NCI-H69 (cell line): ENCODE measurements around the gene LBR.
A peak's percentile ranks its signal among the peaks of the same experiment; 100 is the strongest.
"Not testable (repeated sequence)": the region's sequence is repeated elsewhere in the genome, so short reads cannot be mapped to it uniquely, and the experiment has no call there.

Experiments
- DNase-seq: peaks from one replicate; lab custom pipeline; 2025; lab: John Stamatoyannopoulos, UW

Gene LBR

DNA sequence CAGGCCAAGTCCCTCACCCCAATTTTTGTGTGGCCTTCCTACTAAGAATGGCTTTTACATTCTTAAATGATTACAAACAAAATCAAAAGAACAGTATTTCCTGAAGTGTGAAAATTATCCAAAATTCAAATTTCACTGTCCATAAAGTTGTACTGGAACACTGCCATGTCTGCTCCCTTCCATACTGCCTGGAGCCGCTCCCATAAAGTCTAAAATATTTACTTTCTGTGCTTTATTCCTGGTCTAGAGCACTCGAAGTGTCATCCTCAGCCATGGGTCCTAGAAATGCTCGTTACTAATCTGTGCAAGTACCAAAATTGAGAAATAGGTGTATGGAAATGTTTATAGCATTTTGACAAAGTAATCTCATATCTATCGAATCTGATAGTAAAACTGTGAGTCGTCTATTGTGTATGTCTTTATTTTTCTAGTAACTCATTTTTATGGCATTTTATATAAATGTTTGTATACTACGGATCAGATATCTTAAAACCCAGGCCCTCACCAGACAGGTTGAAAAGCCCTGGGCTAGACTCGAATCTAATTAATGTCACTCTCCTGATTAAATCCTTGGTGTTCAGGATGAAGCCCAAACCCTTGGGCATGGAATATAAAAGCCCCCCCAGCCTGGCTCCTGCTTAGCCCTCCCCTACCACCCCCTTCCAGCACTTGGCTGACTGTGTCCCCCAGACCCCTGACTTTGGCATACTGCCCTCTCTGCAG lies 4.9 kb downstream of the LBR start:
- DNase-seq: no peak

DNA sequence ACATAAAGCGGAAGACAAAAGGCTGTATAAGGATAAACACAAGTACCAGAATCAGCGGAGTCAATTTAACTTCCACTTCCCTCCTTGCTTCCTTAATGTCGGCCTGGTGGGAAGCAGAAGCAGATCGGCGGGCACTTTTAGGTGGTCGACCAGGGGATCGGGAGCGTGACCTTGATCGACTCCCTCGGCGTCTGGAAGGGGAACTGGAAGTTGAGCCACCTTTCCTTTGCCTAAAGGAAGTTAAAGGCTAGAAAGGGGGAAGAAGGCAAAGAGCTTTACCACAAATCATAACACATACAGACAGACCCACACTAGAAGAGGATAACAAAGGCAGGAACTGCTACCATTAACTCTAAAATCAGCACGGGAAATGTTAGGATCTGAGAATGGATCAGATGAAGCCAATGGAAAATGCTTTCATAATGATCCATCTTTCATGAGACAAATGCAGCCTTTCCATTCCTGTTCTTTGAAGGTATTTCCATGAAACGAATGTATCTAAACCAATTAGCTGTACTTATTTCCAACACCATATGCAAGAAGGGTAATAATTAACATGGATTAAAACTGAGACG lies 5.7 kb downstream of the LBR start:
- no peak for DNase-seq

DNA sequence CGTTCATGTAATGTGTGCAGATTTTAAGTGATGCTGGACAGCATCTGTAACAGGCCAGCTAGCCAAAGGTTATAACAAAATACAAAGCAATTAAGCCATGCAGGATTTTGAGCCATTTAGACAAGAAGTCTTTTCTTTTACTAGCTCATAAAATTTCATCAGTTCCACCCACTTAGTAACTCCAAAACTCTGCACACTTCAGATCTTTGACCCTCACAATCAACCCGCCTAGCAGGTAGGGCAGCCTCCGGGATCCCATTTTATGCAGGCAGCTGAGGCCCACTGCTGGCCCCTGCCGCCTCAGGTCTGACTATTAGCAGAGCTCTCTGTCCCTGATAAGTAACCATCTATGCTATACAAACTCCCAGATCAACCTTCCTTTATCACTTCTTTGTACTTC lies 9.2 kb downstream of the LBR start:
- no peak for DNase-seq

DNA sequence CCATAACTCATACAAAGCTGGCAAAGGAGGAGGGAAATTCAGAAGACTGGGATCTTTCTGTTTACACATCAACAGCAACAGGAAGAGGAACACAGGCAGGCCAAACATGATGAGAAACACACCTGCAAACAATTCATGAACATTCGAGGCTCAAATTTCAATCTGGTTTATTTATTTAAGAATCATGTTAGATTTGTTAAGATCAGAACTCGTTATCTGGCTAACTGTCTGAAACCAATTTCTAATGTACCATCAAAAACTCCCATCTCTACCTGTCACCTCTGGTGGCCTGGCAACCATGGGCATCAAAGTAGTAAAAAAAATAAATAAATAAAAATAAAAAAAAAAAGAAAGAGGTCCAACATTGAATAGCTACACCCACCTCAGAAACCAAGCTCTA lies 9.8 kb downstream of the LBR start:
- peak; percentile 19 for DNase-seq

DNA sequence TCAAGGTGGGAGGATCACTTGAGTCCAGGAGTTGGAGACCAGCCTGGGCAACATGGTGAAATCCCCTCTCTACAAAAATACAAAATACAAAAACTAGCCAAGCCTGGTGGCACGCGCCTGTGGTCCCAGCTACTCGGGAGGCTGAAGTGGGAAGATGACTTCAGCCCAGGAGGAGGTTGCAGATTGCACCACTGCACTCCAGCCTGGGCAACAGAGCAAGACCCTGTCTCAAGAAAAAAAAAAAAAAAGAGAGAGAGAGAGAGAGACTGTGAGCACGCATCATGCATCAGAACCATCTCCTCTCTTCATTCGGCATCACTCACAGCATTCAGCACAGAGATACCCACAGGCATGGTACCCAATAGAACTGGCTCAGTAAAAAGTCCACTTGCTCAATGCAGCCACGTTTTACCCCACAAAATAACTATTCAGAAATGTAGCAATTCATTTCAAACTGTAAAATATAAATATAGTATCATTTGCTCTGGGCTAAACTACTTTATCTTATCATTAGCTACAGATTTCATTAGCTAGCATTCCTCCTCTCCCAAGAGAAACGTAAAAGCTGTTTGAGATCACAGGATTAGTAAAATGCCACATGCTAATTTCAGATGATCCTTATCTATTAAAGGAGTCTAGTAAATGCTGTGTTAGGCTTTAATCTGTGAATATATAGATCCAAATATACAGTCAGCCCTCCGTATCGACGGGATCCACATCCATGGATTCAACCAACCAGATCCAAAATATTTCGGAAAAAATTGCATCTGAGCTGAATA lies 11.7 kb downstream of the LBR start:
- DNase-seq: no peak

DNA sequence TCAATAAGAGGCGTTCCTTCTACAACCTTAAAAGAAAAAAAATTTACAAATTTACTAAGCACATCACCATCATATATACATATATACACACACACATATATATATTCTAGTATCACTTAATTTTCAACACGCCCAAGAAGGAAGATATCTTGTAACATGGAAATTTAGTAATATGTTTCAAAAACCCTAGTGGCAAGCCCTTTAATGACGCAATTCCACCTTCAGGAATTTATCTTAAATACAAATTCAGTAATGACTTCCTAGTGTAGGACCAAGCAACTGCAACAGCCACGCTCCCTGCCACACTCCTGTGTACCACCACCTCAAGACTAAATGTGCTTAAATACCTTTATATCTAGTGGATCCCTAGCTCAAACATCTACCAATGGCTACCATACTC lies 12.5 kb downstream of the LBR start:
- no peak for DNase-seq

DNA sequence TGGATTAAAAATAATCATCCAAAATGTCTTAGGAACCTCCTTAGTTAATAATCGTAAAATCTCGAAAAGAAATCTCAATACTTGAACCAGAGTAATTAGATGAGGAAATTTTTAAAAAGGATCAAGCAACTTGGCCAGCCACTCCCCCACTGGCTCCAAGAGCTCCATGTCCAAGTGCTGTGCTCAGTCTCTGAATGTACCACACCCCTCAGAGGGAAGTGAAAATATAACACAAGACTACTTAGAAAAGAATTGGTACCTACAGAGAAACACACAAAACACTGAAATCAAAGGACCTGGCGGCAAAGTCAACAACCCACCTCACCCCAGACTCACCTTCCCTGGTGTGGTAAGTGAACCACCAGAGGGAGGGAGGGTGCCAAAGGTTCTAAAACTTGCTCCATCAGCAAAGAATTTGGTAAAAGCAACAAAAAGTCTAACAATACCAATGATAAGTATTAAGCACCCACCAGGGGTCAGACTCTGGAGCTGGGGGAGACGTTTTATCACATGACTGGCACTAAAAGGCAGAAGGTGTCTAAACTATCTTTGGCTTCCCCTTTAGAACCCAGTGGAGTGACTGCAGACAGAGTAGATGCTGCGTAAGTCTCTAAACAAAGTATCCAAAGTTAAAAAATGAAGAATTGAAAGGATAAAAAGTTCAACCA lies 14.0 kb downstream of the LBR start:
- DNase-seq: no peak

DNA sequence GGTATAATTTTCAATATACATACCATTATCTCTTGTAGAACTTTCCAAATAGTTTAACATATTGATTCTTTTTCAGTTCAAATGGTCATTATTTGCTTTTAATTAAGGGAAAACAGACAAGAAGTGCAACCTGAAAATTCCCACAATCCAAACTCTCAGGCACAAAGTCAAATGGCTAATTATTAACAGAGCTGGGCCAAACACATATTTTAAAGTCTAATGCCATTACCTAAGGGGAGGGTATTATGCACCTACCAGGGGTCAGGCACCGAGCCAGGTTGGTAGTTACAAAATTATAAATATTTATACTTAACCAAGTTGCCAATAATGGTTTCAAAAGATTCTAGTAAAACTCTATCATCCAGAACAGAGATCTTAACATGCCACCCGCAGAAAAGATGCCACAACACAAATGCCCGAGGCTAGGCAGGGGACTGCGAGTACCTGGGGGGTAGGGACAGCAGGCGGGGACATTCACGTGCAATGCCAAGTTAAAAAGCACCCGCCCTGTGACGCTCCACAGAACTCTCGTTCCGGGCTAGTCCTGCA lies 15.0 kb downstream of the LBR start:
- DNase-seq: no peak

DNA sequence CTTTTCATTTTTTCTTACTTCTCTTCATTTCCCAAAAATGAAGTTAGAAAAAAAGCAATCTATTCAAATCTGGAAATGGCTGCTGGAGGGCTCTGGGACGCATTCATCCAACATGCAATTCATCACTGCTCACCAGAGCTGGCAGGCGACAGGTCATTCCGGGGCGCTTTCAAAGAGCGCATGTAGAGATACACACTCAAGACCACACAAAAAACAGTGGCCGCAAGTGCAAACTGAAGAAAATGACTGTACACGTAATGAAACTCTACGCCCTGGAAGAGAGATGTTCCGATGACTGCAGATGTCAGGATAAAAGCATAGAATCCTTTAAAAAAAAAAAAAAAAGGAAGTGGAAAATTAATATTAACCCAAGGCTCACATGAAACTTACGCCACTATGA lies 15.5 kb downstream of the LBR start:
- no peak for DNase-seq

DNA sequence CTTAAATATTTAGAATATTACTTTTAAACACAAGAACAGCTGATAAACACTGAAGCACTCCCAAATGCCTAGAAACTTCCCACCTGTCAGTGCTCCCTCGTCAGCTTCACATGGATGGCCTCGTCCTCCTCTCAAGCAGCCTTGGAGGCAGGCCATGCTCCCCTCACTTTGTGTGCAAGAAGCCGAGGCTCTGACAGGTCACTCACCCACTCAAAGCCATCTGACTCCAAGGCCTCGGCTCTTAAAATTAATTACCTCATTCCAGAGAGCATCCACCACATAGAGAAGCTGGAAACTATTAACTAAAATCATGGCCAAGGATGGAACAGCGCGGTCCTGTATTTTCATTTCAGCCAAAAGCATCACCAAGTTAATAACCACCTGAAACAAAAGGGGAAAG lies 17.8 kb downstream of the LBR start:
- DNase-seq: no peak

DNA sequence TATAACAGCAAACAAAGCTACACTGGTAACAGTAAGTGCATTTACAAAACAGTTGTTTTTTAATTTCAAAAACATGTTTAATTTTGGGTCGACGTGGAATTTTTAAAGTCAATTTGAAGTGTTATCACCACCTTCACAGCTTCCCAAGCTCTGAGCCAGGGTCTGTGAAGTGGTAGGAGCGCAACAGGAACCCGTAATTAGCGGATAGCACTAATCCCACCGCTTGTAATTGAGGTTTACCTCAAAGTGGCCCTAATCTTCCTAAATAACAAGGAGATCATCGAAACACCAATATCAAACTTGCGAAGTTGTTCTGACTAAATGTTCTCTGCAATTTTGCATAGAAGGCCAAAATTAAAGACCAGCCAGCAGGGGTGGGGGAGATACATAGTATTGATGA lies 18.8 kb downstream of the LBR start:
- peak; percentile 51 for DNase-seq

DNA sequence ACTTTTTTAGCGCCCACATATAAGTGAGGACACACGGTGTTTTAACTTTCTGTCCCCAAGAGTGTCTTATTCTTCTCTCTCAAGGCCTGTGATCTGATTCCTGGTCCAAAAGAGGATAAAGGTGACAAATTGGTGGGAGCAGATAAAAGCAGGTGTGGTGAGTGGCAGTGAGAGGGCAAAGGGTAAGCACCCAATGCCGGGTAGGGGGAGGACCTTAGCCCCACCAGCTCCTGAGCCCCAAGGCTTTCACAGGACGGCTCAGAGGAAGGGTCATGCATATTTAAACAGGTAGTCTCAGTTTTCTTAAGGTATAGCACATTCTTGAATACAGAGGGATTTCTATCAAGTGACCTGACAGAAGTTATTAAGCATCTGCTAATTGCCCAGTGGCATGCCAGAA lies 19.6 kb downstream of the LBR start:
- no peak for DNase-seq

DNA sequence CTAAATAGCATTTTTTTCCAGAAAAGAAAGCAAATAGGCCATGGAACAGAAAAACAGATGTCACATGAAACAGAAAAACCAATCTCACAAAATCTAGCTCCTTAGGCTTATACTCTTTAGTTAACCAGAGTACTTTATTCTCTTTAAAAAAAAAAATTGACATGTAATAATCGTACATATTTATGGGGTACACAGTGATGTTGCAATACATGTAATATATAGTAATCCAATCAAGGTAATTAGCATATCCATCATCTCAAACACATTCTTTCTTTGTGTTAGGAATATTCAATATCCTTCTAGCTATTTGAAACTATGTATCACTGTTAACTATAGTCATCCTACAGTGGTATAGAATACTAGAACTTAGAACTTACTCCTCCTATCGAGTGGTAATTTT lies 20.1 kb downstream of the LBR start:
- DNase-seq: no peak

DNA sequence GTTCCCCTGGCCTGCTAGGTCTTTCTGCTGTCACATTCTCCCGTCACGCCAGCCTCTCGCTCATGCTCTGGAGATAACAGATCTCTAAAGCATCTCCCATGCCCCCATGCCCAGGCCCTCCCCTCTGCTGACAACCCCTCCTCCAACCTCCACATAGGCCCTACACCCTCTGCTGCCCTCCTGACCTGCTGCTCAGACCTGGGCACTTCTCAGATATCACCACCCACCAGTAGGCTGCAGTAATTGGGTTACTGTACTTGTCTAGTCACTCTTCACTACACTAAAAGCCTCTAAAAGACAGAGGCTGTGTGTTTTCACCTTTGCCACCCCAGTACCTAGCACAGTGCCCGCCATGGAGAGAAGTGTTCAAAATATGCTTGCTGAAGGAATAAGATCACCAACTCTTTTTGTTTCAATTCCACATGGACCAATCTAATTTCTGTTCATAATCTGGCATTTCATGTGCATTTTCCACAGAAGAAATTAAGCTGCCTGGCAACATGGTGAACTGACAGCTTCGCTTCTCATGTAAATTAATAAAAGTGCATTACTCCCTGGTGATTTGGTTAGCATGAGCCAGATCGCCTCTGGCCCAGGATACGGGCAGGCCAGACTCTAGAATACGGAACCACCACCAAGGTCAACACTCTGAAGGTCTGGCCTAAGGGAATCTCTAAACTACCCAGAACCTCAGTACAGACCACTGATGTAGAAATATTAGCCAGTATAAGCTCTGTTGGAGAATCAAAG lies 20.7 kb downstream of the LBR start:
- no peak for DNase-seq

DNA sequence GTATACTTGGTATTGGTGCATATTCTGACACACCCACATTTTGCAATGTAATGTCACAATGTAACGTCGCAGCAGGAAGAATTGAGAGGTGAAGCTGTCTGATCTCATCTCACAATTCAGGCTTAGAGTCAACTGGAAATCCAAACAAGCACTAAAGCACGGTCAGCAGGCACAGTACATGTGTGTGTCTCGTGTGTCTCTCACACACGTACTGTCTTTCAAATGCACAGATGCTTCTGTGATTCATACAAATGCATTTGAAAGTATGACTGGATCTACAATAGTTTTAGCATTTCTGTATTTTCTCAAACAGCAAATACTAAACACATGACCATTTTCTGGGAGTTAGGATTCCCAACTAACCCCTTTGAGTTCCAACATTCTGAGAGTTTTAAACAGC lies 26.9 kb downstream of the LBR start:
- no peak for DNase-seq

DNA sequence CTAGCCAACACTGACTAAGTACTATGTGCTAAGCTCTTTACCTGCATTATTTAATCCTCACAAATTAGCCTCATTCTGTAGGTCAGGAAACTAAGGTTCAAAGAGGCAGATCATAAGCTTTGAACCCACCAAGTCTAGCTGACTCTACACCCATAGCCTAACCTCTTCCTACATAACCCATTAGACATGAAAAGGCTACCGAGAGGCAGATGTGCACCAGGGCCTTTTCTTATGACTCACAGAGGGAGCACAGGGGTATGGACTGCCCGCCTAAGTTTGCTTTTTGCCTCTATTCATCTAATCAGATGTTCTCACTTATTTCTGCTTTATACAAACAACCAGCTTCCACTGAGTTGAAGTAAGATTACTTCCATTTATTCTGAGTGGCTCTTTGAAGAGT lies 31.5 kb downstream of the LBR start:
- no peak for DNase-seq

DNA sequence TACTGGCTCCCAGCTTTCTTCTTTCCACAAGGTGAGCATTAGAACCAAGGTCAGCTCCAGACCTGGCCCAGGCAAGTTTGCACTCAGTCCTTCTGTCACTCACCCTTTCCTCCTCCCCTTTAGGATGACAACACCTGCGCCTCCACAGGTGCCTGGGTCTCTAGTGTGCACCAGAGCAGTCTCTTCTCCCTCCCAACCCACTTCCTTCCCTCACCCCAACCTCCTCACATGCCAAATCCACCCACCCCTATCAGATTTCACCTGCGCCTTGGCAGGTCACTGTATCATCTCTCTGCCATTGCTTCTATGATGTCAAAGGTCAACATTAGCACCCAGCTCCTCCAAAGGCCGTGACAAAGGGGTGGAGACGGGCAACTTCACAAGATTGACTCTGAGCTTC lies 38.0 kb downstream of the LBR start:
- no peak for DNase-seq

DNA sequence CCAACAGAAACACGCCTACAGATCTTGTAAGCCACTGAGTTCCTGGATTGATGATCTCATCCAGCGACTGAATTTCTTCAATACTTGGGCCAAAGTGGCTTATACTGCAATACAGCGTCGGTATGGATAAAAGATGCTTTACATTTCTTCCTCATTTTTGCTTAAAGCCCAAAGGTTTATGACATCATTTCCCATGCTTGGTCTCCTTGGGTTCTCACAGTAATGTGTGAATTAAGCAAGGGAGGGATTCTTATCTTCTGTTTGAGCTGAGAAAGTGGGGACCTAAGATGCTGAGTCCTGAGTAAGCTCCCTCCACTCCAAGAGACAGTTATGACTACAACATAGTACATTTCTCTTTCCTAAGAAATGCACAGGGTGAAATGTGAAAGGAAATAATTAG lies 39.5 kb downstream of the LBR start:
- DNase-seq: no peak

DNA sequence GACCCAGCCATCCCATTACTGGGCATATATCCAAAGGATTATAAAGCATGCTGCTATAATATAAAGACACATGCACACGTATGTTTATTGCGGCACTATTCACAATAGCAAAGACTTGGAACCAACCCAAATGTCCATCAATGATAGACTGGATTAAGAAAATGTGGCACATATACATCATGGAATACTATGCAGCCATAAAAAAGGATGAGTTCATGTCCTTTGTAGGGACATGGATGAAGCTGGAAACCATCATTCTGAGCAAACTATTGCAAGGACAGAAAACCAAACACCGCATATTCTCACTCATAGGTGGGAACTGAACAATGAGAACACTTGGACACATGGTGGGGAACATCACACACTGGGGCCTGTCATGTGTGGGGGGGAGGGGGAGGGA lies 41.0 kb downstream of the LBR start:
- not testable (repeated sequence) for DNase-seq

DNA sequence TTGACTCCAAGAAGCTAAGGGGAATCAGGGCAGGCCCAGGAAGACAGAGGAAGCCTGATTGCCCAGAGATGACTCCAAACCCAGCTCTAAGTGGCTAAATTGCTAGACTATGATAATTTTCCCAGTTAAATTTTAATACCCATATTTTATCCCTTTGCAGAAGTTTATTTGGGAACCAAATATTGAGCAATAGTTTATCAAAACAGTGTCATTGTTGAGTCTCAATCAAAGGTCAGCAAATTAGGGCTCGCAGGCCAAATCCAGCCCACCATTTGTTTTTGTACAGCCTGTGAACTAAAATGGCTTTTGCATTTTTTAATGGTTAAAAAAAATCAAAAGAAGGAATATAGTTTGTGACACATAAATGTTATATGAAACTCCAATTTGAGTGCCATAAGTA lies 47.1 kb downstream of the LBR start:
- no peak for DNase-seq

DNA sequence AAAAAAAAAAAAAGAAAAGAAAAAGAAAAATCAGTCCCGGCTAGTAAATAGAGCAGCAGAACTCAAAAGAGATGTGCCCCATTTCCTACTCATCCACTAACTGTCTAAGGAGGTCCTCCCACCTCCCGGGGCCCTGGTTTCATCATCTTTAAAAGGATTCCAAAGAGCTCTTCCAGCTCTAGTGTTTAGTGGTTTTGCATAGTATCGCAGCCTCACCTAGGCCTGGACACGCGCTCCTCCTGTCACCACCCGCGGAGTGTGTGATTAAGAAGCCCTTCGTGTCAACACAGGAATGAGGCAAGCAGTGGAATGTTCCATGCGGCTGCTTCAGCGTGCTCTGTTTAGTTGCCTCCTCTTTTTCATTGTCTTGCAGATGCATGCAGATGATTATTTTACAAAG lies 49.0 kb downstream of the LBR start:
- peak; percentile 65 for DNase-seq

DNA sequence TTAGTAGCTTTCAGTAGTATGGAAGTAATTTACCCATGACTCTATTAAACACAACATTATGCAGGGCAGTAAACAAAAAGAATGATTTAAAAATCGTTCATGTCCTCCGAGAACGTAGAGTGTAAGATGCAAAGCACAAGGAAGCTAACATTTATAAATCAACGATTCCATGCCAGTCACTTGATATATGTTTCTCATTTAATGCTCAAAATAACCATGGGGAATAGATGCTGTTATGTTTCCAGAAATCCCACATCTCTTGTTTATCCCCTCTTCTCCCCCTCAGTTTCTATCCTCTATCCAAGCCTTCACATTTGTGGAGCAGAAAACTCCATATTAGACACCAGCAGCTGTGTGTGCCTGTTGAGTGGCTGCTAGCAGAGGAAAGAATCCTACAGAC lies 52.8 kb downstream of the LBR start:
- DNase-seq: no peak
